ENCODE measurements around the gene CACNA2D4.

The CACNA2D4 gene

DNA sequence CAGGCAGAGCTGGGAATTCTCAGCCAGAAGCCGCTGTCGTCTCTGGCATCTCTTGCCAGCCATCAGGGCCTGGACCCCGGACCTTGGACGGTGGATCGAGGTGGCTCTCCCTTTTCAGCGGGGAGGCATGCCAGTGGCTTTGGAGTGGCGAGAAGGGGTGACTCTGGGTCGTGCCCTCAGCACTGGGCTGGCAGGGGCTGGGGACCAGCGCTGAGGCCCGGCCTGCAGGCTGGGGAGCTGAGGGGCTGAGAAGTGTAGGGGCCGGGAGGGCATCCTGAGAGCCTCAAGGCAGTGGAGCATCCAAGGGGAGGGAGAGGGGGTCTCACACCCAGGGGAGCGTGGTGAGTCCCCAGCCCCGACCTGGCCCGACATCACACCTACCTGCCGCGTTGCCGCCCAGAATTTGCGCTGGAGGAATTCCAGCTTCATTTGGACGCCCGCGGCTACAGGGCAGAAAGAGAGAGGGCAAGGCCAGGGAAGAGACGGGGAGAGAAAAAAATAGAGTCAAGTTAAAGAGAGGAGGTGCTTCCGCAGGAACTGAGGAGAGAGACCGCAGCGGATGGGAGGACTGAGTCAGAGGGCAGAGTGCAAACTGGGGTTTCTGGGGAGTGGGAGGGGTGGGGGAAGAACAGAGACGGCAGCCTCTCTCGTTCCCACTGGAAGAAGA lies 107.0 kb downstream of the CACNA2D4 start:
- POLR2A ChIA-PET = no interaction called here
- CTCF ChIA-PET = no interaction called here
- no peak for DNase-seq (ENCODE audit: extremely low spot score)
- TF ChIP-seq FOXK2 (IDR thresholded peaks at IDR 0.05) (no peak), SUZ12 (IDR thresholded peaks at IDR 0.05) (no peak), FOXM1 (IDR thresholded peaks at IDR 0.05; ENCODE audit: borderline replicate concordance) (no peak), LEF1 (IDR thresholded peaks at IDR 0.05; ENCODE audit: borderline replicate concordance) (no peak), L3MBTL2 (conservative IDR thresholded peaks at IDR 0.05) (no peak), HDGF (IDR thresholded peaks at IDR 0.05; ENCODE audit: borderline replicate concordance) (no peak)
- TF ChIP-seq, protein P1, sequence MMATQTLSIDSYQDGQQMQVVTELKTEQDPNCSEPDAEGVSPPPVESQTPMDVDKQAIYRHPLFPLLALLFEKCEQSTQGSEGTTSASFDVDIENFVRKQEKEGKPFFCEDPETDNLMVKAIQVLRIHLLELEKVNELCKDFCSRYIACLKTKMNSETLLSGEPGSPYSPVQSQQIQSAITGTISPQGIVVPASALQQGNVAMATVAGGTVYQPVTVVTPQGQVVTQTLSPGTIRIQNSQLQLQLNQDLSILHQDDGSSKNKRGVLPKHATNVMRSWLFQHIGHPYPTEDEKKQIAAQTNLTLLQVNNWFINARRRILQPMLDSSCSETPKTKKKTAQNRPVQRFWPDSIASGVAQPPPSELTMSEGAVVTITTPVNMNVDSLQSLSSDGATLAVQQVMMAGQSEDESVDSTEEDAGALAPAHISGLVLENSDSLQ (IDR thresholded peaks at IDR 0.05) = no peak

DNA sequence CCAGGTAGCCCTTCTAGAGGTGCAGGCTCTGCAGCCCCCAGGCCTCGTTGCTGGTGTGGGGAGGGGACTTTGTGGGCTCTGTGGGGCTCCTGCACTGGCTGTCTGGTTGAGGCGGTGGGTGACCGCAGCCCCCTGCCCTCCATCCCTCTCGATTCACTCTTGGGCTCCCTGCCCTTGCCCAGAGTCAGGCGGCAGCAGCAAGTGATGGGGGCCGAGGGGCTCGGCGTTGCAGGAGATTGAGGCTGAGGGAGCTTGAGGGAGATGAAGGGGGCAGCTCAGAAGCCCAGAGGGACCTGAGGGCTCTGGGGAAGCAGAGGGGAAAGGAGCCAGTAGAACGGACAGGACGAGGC lies 107.5 kb downstream of the CACNA2D4 start:
- no peak for DNase-seq (ENCODE audit: extremely low spot score)
- TF ChIP-seq FOXA1 (IDR thresholded peaks at IDR 0.05) = no peak
- no peak for TF ChIP-seq FOXK2 (IDR thresholded peaks at IDR 0.05)
- TF ChIP-seq CTBP1 (IDR thresholded peaks at IDR 0.05; ENCODE audit: borderline replicate concordance) = no peak
- no peak for TF ChIP-seq L3MBTL2 (conservative IDR thresholded peaks at IDR 0.05)
- no peak for TF ChIP-seq SUZ12 (IDR thresholded peaks at IDR 0.05)
- no peak for TF ChIP-seq NFRKB (IDR thresholded peaks at IDR 0.05)
- TF ChIP-seq ZNF384 (IDR thresholded peaks at IDR 0.05) = no peak
- TF ChIP-seq, protein P1 (IDR thresholded peaks at IDR 0.05) = no peak
- POLR2A ChIA-PET = no interaction called here
- CTCF ChIA-PET = no interaction called here

DNA sequence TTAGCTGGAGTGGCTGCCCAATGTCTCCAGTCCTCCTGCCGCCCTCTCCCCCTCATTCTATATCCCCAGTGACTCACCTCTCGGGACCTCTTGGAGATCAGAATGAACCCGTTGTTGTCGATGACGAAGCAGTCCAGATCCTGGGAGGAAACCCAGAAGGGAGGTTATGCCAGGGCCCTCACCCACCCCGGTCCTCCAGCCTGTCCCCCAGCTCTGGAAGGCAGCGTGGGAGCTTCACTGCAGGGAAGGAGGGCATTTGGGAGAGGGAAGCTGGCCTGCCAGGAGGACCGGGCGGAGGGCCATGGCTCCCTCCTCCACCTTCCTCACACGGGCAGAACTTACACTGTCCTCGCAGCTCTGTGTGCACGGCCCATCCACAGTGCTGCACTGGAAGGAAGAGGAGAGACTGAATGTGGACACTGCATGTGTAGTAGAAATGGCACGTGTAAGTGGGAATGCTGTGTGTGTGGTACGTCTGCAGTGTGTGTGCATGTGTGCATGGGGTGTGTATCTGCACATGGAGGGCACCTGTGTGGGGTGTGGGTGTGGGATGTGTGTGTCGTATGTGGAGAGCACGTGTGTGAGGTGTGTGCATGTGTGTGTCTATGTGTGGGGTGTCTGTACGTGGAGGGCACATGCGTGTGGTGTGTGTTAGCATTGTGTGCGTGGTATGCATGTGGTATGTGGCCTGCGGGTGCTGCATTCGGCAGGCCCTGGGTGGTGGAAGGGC lies 108.1 kb downstream of the CACNA2D4 start:
- DNase-seq (ENCODE audit: extremely low spot score) = no peak
- ChIA-PET CTCF (no interaction called here), POLR2A (no interaction called here)
- no peak for TF ChIP-seq CTBP1 (IDR thresholded peaks at IDR 0.05; ENCODE audit: borderline replicate concordance)
- TF ChIP-seq NFRKB (IDR thresholded peaks at IDR 0.05) = no peak
- TF ChIP-seq TARDBP (IDR thresholded peaks at IDR 0.05) = no peak
- TF ChIP-seq FOXA1 (IDR thresholded peaks at IDR 0.05) = no peak
- no peak for TF ChIP-seq LEF1 (IDR thresholded peaks at IDR 0.05; ENCODE audit: borderline replicate concordance)
- no peak for TF ChIP-seq BHLHE40 (IDR thresholded peaks at IDR 0.05; ENCODE audit: borderline replicate concordance)
- no peak for TF ChIP-seq SUZ12 (IDR thresholded peaks at IDR 0.05)
- no peak for TF ChIP-seq L3MBTL2 (conservative IDR thresholded peaks at IDR 0.05)
- TF ChIP-seq FOXM1 (IDR thresholded peaks at IDR 0.05; ENCODE audit: borderline replicate concordance) = no peak

DNA sequence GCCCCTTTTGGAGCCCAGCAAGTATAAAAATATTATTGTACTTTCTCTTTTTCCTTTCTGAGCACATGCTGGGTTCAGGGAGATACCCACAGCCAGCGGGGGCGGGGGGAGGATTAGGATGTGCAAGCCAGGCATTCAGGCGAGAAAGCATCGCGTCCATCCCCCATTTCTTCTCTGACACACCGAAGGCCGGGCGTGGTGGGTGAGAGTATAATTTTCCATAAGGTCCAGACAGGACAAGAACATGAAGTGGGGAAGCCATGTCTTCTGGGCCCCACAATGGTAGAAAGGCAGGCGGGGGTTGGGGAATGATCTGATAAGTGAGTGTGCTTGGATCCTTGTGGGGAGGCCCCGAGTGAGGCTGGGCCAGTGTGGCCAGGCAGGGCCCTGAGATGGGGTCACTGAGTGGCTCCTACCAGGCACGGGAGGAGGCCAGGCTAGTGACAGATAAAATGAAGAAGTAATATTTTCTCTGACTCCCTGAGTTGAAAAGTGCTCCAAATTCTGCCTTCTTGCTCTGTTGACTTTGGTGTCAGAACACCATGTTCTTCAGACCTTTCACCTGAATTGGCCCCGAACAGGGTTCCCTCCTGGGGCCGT lies 108.8 kb downstream of the CACNA2D4 start:
- CTCF ChIA-PET = no interaction called here

DNA sequence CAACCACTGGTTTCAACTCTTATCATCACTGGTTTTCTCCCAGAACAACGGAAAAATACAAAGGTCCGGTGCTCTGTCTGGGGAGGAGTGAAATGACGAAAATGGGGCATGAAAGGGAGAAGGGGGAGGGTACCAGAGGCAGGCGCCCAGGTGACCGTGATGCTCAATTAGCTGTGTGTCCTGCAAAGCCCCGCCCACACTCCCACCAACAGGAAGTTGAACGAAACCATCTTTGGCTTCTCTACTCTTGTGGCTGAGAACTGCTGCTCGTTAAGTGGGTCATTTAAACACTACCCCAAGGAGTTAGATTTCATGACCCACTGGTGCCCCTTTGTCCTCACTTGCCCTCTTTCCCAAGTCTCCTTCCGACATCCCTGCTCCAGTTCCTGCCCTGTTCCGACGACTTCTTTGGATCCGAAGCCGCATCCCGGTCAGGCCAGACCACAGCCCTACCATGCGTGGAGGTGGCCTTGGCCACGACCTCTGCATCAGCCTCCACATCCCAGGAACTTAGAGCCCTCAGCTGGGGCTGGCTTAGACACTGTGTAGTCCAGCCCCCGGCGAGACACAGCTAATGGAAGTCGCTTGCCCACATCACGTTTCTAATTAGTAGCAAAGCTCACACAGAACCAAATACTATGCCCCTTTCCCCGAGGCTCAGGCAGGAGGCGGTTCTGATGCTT lies 109.5 kb downstream of the CACNA2D4 start:
- CTCF ChIA-PET = interaction anchor here (1.1 kb wide), 1 partner anchor 174 kb away, joined by 3 read pairs; no protein-coding TSS in a partner anchor

More for the DNA sequence above, 108.8 kb downstream of the CACNA2D4 start:
- TF ChIP-seq ZNF384 (IDR thresholded peaks at IDR 0.05) (no peak), TARDBP (IDR thresholded peaks at IDR 0.05) (no peak), BHLHE40 (IDR thresholded peaks at IDR 0.05; ENCODE audit: borderline replicate concordance) (no peak), CTBP1 (IDR thresholded peaks at IDR 0.05; ENCODE audit: borderline replicate concordance) (no peak), NFRKB (IDR thresholded peaks at IDR 0.05) (no peak), FOXK2 (IDR thresholded peaks at IDR 0.05) (no peak)
- POLR2A ChIA-PET = no interaction called here
- DNase-seq (ENCODE audit: extremely low spot score) = no peak

More for the DNA sequence above, 109.5 kb downstream of the CACNA2D4 start:
- TF ChIP-seq SP1 (IDR thresholded peaks at IDR 0.05) = no peak
- TF ChIP-seq L3MBTL2 (conservative IDR thresholded peaks at IDR 0.05) = no peak
- TF ChIP-seq HDGF (IDR thresholded peaks at IDR 0.05; ENCODE audit: borderline replicate concordance) = no peak
- no peak for TF ChIP-seq ARNT (IDR thresholded peaks at IDR 0.05)
- no peak for TF ChIP-seq ZNF384 (IDR thresholded peaks at IDR 0.05)
- TF ChIP-seq BHLHE40 (IDR thresholded peaks at IDR 0.05; ENCODE audit: borderline replicate concordance) = no peak
- no peak for TF ChIP-seq SUZ12 (IDR thresholded peaks at IDR 0.05)
- no peak for TF ChIP-seq NFRKB (IDR thresholded peaks at IDR 0.05)
- TF ChIP-seq, protein P1 (IDR thresholded peaks at IDR 0.05) = no peak
- TF ChIP-seq TARDBP (IDR thresholded peaks at IDR 0.05) = no peak
- no peak for TF ChIP-seq ELF4 (IDR thresholded peaks at IDR 0.05)
- no peak for TF ChIP-seq FOXM1 (IDR thresholded peaks at IDR 0.05; ENCODE audit: borderline replicate concordance)
- no peak for TF ChIP-seq LEF1 (IDR thresholded peaks at IDR 0.05; ENCODE audit: borderline replicate concordance)
- no peak for TF ChIP-seq CTBP1 (IDR thresholded peaks at IDR 0.05; ENCODE audit: borderline replicate concordance)
- no peak for TF ChIP-seq FOXA1 (IDR thresholded peaks at IDR 0.05)
- TF ChIP-seq FOXK2 (IDR thresholded peaks at IDR 0.05) = no peak
- POLR2A ChIA-PET = no interaction called here
- no peak for DNase-seq (ENCODE audit: extremely low spot score)

Measured in HEK293T (cell line).